ENCODE measurements around the gene ELMOD1.

ELMOD1 gene

DNA sequence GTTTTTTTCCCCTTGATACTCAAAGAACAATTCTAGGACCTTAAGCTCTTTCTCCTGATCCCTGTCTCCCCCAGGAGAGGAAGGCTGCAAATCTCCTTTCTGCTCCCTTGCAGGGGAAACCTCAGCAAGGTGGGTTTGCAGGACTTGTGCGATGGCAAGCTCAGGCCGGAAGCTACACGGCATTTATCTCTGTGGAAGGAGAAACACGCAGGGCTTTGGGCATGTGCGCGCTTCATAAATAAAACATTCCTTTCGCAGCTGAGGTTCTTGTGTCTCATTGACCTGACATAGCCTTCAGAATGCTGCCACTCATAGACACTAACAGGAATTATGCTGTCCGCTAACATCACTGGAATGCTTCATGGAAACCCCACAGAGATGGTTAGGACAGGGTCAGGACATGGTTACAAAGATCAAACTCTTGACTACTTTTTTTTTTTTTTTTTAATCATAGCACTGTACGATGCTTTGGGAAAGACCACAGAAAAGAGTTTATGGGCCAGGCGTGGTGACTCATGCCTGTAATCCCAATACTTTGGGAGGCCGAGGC lies 78.3 kb downstream of the ELMOD1 start:
- no peak for DNase-seq (ENCODE audit: low spot score)
- in situ Hi-C loops (cut with MboI; ENCODE audit: low pct_unique_long_range_greater_than_20kb, low sequenced_read_pairs, unreplicated experiment) = no loop called here
- no peak for TF ChIP-seq CTCF (IDR thresholded peaks at IDR 0.05; ENCODE audit: extremely low read depth, insufficient read depth, missing control alignments)

GRCh38 chr11:107669893-107670601 lies 79.1 kb downstream of the ELMOD1 start:
- in situ Hi-C loops (cut with MboI; ENCODE audit: low pct_unique_long_range_greater_than_20kb, low sequenced_read_pairs, unreplicated experiment) = no loop called here
- no peak for TF ChIP-seq CTCF (IDR thresholded peaks at IDR 0.05; ENCODE audit: extremely low read depth, insufficient read depth, missing control alignments)
- no peak for DNase-seq (ENCODE audit: low spot score)

DNA sequence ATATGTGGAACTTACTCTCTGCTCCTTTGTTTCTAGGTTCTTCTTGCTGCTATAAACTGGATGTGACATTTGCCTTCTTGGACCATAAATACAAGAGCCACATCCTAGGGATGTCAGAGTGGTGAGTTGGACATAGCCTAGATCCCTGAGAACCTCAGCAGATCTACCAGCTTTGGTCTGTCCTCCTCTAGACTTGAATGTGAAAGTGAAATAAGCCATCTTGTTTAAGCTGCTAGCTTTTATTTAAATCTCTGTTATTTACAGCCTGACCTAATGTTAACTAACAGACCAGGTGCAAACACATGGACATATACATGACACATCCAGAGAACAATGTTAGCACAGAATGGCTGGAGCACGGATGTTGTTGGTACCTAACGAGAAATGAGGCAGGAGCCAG lies 85.0 kb downstream of the ELMOD1 start:
- TF ChIP-seq CTCF (IDR thresholded peaks at IDR 0.05; ENCODE audit: extremely low read depth, insufficient read depth, missing control alignments) = no peak
- in situ Hi-C loops (cut with MboI; ENCODE audit: low pct_unique_long_range_greater_than_20kb, low sequenced_read_pairs, unreplicated experiment) = no loop called here
- no peak for DNase-seq (ENCODE audit: low spot score)

DNA sequence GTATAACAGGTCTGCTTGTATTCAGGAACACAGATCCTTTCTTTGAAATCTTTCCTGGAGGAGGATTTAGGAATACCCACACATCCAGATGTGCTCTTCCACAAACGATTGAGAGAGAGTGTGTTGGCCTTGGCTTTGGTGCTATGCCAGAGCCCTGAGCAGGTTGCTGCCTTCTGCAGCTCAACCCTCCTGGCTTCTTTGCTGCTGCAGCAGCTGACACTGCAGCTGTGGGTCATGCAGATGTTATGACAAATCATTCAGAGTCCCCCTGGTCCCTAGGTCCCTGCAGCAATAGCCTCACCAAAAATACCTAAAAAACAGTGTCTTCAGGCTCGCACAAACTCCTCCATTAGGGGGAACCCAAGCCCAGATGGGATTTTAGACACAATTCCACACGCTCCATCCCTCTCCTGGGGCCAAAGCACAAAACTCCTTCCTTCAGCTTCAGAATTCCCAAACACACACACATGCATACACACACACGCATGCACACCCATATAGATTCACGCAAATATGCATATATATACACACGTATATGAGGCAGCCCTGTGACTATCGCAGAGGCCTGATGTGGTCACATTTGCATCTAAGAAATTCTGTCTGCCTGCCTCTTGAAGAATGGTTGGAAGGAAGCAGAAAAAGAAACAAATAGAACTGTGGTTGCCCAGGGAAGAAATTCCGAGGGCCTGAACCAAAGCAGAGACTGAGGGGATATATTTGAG lies 85.5 kb downstream of the ELMOD1 start:
- TF ChIP-seq CTCF (IDR thresholded peaks at IDR 0.05; ENCODE audit: extremely low read depth, insufficient read depth, missing control alignments) = no peak
- in situ Hi-C loops (cut with MboI; ENCODE audit: low pct_unique_long_range_greater_than_20kb, low sequenced_read_pairs, unreplicated experiment) = no loop called here
- no peak for DNase-seq (ENCODE audit: low spot score)

- in situ Hi-C loops (cut with MboI; ENCODE audit: low pct_unique_long_range_greater_than_20kb, low sequenced_read_pairs, unreplicated experiment) = no loop called here
- TF ChIP-seq CTCF (IDR thresholded peaks at IDR 0.05; ENCODE audit: extremely low read depth, insufficient read depth, missing control alignments) = no peak
- no peak for DNase-seq (ENCODE audit: low spot score)
These were observed 87.1 kb downstream of the ELMOD1 start for GRCh38 chr11:107677924-107678631.

GRCh38 chr11:107678632-107678971 lies 87.7 kb downstream of the ELMOD1 start:
- in situ Hi-C loops (cut with MboI; ENCODE audit: low pct_unique_long_range_greater_than_20kb, low sequenced_read_pairs, unreplicated experiment) = no loop called here
- TF ChIP-seq CTCF (IDR thresholded peaks at IDR 0.05; ENCODE audit: extremely low read depth, insufficient read depth, missing control alignments) = no peak
- no peak for DNase-seq (ENCODE audit: low spot score)

Data from GM13977 (cell line).